Activated CD4-positive, alpha-beta memory T cell treated with anti-CD3 and anti-CD28 coated beads, Interleukin-2, amount 10 ng/mL, durations not matched to agents 7 days and 5 days (primary cell): ENCODE data around the gene PRIMA1. TPM values are rescaled to one million over a fixed set of nuclear protein-coding genes. Genes with fewer than 3 reads are reported as not detected.

ENCODE experiments used
- CTCF ChIA-PET: fragments of 350-600 bp; sonication (Branson Sonifier 250); formaldehyde crosslinking; loops from one replicate; lab custom pipeline; 2021; ENCODE audit warnings: antibody characterized with exemption, inconsistent platforms; lab: Charles Lee
- POLR2A ChIA-PET: fragments of 350-600 bp; sonication (Branson Sonifier 250); formaldehyde crosslinking; loops from one replicate; lab custom pipeline; 2021; ENCODE audit warnings: antibody characterized with exemption; lab: Charles Lee
- DNase-seq: peaks from one replicate; pipeline ENCODE4 v3.0.0-alpha.2; 2020
- H3K27ac Mint-ChIP-seq: one replicate; pipeline ENCODE4 v1.8.0; 2021; ENCODE audit warnings: mild to moderate bottlenecking, mixed read lengths
- H3K27me3 Mint-ChIP-seq: one replicate; pipeline ENCODE4 v1.8.0; 2021; ENCODE audit warnings: mixed read lengths
- H3K36me3 Mint-ChIP-seq: one replicate; pipeline ENCODE4 v1.8.0; 2021; ENCODE audit warnings: low read depth, mixed read lengths
- H3K4me1 Mint-ChIP-seq: one replicate; pipeline ENCODE4 v1.8.0; 2021; ENCODE audit warnings: mixed read lengths
- H3K4me3 Mint-ChIP-seq: one replicate; pipeline ENCODE4 v1.8.0; 2021; ENCODE audit warnings: mild to moderate bottlenecking, mixed read lengths
- H3K9me3 Mint-ChIP-seq: one replicate; pipeline ENCODE4 v1.8.0; 2021; ENCODE audit warnings: mixed read lengths
- total RNA-seq, 2 experiments: library from RNA; stranded (reverse); gene quantifications; one replicate each; pipeline ENCODE4 v1.2.3, GENCODE V29; 2021

Gene PRIMA1
- total RNA-seq, 2 experiments from 2014 or later: not detected

GRCh38 chr14:93682459-93682858 lies 105.8 kb downstream of the PRIMA1 start:
- no peak for DNase-seq
- ChIA-PET CTCF (no interaction called here), POLR2A (no interaction called here)
- Mint-ChIP-seq H3K27me3 (peaks cover 16% of the 10 kb centered on the region), H3K9me3 (no peaks in the 10 kb centered on the region), H3K27ac (no peak overlapping the region), H3K4me3 (no peak overlapping the region), H3K4me1 (no peaks in the 10 kb centered on the region), H3K36me3 (no peaks in the 10 kb centered on the region)

- H3K4me3 Mint-ChIP-seq: no peak overlapping the region
- H3K27ac Mint-ChIP-seq: no peak overlapping the region
- POLR2A ChIA-PET: no interaction called here
- H3K4me1 Mint-ChIP-seq: no peaks in the 10 kb centered on the region
- CTCF ChIA-PET: no interaction called here
- no peaks in the 10 kb centered on the region for H3K36me3 Mint-ChIP-seq
- DNase-seq: no peak
- H3K9me3 Mint-ChIP-seq: no peaks in the 10 kb centered on the region
- peaks cover 15% of the 10 kb centered on the region for H3K27me3 Mint-ChIP-seq
Measured at GRCh38 chr14:93676416-93676958, 111.8 kb downstream of the PRIMA1 start.

- H3K4me3 Mint-ChIP-seq: no peak overlapping the region
- POLR2A ChIA-PET: no interaction called here
- no peak overlapping the region for H3K27ac Mint-ChIP-seq
- H3K9me3 Mint-ChIP-seq: no peaks in the 10 kb centered on the region
- peaks cover 15% of the 10 kb centered on the region for H3K27me3 Mint-ChIP-seq
- H3K36me3 Mint-ChIP-seq: no peaks in the 10 kb centered on the region
- no peaks in the 10 kb centered on the region for H3K4me1 Mint-ChIP-seq
- no peak for DNase-seq
- CTCF ChIA-PET: no interaction called here
Measured at GRCh38 chr14:93675651-93676050, 112.6 kb downstream of the PRIMA1 start.

GRCh38 chr14:93674343-93674742 lies 113.9 kb downstream of the PRIMA1 start:
- ChIA-PET CTCF (no interaction called here), POLR2A (no interaction called here)
- Mint-ChIP-seq H3K9me3 (no peaks in the 10 kb centered on the region), H3K4me3 (no peak overlapping the region), H3K27me3 (peaks cover 14% of the 10 kb centered on the region), H3K36me3 (no peaks in the 10 kb centered on the region), H3K4me1 (no peaks in the 10 kb centered on the region), H3K27ac (no peak overlapping the region)
- no peak for DNase-seq

DNA sequence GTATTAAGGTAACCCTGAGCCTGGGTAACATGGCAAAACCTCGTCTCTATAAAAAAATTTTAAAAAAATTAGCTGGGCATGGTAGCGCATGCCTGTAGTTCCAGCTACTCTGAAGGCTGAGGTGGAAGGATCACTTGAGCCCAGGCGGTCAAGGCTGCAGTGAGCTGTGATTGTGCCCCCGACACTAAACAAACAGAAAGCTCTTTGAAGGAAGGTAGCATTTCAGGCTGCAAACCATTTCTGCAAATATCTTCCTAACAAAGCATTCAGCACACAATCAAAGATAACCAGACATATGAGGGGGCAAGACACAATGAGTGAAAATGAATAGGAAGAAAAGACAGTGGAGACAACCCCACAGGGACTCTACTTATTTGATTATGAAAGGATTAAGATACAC lies 118.7 kb downstream of the PRIMA1 start:
- ChIA-PET POLR2A (no interaction called here), CTCF (no interaction called here)
- Mint-ChIP-seq H3K27me3 (peaks cover 13% of the 10 kb centered on the region), H3K36me3 (no peaks in the 10 kb centered on the region), H3K4me1 (no peaks in the 10 kb centered on the region), H3K27ac (no peak overlapping the region), H3K9me3 (peaks cover 2% of the 10 kb centered on the region), H3K4me3 (no peak overlapping the region)
- DNase-seq: no peak

Other genes starting within 250 kb of the PRIMA1 start
- gene FAM181A, start 138.9 kb upstream of the PRIMA1 start, total RNA-seq: not detected
- gene ASB2, start 188.1 kb upstream of the PRIMA1 start, total RNA-seq: 10 to 100 TPM; 93.9 to 99.3 TPM
- gene CCDC197, start 208.8 kb upstream of the PRIMA1 start, total RNA-seq: under 1 TPM in 1 of 2 experiments, not detected in 1; 0.45 TPM
- 1 to 10 TPM; 7.3 to 7.9 TPM for gene OTUB2, start 237.9 kb upstream of the PRIMA1 start, total RNA-seq